Epidermal melanocyte (primary cell): ENCODE measurements around the gene HIVEP3.

Experiments used
- DNase-seq: peaks from one replicate; pipeline ENCODE4 v3.0.0; 2011; ENCODE audit warnings: low spot score; ENCODE audit not compliant: insufficient read length

HIVEP3 gene

DNA sequence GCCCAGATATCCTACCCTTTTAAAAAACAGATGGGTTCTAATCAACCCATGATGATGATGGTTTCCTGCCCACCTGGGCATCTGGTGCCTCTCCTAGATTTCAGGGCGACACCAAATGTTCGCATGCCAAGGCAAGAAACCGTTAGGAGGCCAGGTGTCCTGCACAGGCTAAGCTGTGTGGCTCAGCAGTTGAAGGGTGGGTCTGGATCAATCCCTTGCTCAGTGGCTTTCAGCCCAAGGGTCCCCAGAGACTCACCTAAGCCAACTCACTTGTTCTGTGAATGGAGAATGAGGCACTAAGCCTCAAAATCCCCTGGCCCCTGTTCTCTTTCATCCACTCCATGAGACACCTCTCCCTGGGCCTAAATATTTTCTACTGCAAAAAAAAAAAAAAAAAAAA, 265.1 kb downstream of the HIVEP3 start:
- no peak for DNase-seq

DNA sequence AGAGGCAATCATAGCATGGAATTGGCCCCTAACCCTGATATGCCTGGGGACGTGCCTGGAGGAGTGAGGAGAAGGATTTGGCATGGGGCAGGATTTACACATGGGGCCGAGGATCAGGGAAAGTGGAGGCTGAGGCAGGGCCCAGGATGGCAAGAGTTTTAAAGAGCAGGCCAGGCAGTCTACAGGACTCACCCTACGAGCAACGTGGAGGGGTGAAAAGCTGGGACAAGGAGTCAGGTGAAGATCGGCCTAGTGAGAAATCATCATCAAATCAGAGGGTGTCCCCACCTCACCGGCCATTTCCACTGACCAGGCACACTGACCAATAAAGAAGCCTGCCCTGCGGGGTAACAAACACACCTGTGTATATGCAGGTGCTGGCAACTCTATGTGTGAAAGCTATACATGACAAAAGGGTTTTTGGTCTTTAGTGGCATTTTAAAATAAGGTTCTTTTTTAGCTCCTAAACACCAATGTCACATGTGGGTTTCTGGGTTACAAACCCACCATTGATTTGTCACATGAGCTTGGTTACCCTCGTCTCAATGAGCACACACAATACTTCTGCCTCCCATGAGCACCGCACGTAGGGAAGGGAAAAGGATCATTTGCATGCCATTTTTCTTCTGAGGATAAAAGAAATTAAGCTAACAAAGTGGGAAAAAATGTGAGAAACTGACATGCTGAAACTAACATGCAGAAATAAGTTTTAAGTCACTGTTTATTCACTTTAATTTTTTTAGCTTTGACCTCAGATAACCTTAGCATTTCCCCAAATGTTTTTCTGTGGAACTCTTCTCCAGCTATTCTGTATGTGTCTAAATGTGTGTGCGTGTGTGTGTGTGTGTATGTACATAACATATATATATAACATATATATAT, 266.1 kb downstream of the HIVEP3 start:
- DNase-seq: no peak

GRCh38 chr1:41650028-41650880, 268.5 kb downstream of the HIVEP3 start:
- no peak for DNase-seq

- no peak for DNase-seq
Measured at GRCh38 chr1:41649396-41650027, 269.2 kb downstream of the HIVEP3 start.

GRCh38 chr1:41648844-41649243, 269.9 kb downstream of the HIVEP3 start:
- DNase-seq: no peak

- no peak for DNase-seq
Measured at GRCh38 chr1:41648230-41648629, 270.5 kb downstream of the HIVEP3 start.

DNA sequence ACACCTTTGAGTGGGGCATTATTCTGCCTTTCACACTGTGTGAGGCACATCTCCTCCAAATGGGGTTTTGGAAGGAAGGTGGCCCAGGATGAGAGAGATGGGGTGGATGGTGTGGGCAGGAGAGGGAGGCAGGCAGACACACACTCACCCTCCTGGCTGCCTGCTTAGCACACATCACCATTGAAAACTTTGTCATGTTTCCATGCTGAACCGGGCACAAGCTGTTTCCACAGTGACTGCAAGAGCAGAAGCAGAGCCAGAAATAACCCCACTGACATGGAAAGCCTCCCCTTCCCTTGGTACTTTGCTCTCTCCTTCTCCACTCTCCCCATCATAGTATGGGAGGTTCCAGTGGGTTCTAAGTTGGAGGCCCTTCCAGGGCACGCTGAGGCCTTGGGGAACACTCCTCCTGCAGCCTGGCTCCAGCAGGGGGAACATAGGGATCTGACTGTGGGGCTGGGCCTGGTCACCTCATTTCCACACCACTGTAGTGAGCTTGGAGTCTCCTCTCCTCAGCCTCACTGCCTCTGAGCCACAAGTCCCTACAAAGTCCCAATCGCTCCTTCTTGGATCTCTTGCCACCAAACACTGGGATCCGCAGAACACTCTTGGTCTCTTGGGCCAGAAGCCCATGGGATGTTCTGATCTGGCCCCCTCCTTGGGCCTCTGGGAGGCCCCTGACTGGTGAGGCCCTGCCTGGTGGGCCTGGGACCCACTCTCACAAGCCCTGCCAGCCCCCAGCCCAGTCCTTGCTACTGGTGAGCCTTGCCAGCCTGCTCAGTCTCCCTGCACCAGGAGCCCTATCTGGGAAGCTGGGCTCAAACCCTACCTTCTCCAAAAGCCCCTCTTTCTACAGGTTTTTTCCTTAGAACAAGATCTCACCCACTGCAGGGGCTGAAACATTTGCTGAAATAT, 271.2 kb downstream of the HIVEP3 start:
- DNase-seq: no peak

- no peak for DNase-seq
Measured at GRCh38 chr1:41646186-41646585, 272.5 kb downstream of the HIVEP3 start.

DNA sequence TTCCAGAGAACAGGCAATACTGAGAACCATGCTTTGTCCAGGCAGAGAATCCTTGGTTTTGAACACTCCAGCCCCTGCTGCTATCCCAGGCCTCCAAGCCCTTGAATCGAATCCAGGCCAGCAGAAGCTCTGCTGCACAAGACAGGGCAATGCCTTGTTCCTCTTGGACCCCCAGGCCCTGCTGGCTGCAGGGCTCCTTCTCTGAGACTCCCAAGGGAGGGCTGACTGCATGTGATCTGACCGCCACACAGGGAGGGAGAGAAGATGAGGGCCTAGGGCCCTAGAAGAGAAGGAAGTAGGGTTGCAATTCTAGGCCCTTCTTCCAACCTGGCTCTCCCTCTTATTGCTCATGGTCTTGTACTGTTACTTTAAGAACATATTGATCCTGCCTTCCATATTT, 273.7 kb downstream of the HIVEP3 start:
- peak; percentile 64 for DNase-seq

DNA sequence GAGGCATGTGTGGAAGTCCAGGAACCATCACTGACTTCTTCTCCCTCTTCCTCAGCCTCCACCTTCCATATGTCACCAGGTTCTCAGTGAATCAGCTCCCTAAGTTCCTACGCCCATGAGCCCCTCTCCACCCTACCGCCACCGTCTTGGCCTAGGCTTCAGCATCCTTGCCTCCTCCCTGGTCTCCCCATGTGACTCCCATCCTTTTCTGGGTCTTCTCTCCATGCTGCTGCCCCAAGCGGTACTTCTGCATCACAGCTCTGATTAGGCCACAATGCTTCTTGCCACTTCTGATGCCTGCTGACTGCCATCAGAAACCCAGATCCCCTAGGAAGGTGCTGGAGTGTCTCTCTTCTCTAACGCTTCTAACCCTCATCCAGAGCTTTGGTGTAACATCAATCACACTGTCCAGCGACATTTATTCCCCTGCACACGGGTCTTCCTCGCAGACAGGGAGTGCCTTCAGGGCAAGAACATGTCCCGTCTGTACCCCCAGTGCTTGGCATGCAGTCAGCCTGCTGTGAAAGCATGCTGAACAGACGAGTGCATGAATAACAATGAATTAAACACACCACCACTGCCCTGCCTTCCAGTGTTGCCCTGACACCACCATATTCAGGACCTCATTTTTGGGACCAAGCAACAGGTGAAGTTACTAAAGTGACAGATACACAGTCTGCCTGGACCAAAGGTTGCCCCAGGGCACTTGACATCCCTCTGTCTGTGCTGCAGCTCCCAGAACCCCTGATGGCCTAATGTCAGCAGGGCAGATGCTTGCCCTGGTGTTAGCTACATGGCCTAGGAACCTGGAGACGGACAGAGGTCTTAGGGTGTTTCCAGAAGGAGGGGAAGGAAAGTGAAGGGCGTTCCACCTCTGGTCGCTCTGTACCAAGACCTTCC, 275.6 kb downstream of the HIVEP3 start:
- no peak for DNase-seq

DNA sequence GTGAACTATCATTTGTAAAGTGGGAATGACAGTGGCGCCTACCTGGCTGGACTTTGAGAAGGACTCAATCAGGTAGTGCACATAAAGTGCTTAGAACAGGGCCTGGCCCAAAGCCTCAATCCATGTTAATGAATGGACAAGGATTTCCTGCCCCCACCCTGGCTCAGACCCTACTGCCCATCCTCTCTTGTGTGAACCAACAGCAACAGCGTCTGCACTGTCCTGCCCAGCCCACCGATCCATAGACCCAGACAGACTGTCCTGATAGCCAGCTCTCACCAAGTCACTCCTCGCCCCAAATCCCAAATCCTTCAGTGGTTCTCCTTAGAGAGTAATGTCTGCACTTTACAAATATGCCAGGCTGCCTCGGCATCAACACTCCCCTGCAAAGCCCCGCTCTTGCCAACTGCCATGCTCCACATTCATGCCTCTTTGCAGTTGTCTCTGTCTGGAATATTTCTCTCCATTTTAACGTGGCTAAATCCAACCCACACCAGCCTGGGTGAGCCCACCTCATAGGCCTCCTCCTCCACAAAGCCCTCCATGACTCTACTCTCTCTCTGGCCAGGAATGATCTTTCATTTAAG, 276.7 kb downstream of the HIVEP3 start:
- DNase-seq: no peak

GRCh38 chr1:41641475-41641814, 277.3 kb downstream of the HIVEP3 start:
- no peak for DNase-seq

GRCh38 chr1:41640756-41641474, 277.8 kb downstream of the HIVEP3 start:
- DNase-seq: no peak

- no peak for DNase-seq
Measured at GRCh38 chr1:41640141-41640751, 278.5 kb downstream of the HIVEP3 start.

DNA sequence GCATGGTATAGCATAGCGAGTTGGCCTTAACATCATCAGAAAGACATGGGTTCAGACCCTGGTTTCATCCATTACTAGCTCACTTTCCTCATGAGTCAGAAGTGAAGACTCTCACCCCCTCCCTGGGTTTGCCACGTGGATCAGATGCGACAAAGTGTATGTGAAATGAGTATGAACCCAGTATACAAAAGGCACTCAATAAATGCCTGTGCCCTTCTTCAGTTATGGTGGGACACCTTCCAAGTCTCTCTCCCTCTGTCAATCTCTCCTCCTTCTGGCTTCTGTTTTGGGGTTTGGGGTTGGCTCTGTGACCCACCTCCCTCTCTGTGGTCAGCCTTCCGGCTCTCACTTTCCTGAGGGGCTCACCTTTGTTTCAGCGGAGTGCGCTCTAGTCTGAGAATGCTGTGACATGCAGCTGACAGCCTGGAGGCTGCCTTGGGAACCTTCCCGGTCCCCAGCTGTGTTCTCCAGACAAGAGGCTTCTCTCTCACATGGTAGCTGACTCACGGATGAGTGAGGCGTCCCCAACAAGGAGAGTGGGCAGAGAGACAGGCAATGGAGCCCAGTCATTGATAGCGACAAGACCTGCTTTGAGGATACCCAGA, 279.3 kb downstream of the HIVEP3 start:
- no peak for DNase-seq

- DNase-seq: no peak
Measured at GRCh38 chr1:41638086-41639024, 280.4 kb downstream of the HIVEP3 start.

GRCh38 chr1:41637367-41637766, 281.4 kb downstream of the HIVEP3 start:
- no peak for DNase-seq
